Activated CD8-positive, alpha-beta memory T cell treated with anti-CD3 and anti-CD28 coated beads, Interleukin-2, amount 10 ng/mL, durations not matched to agents 7 days and 5 days (primary cell): ENCODE measurements around the gene SLC39A5. TPM values are rescaled to one million over a fixed set of nuclear protein-coding genes. Genes with fewer than 3 reads are reported as not detected.
"Not testable (repeated sequence)": the region's sequence is repeated elsewhere in the genome, so short reads cannot be mapped to it uniquely, and the experiment has no call there.

Experiments
- ATAC-seq: fragments of 150-1000 bp; cut with Tn5 transposase; one replicate; pipeline ENCODE4 v1.10.0; 2021; ENCODE audit warnings: moderate library complexity
- CTCF ChIA-PET: fragments of 350-600 bp; sonication (Branson Sonifier 250); formaldehyde crosslinking; loops from one replicate; lab custom pipeline; 2021; ENCODE audit warnings: antibody characterized with exemption; lab: Charles Lee
- DNase-seq: peaks from one replicate; pipeline ENCODE4 v3.0.0-alpha.2; 2020
- H3K27ac Mint-ChIP-seq: one replicate; pipeline ENCODE4 v1.8.0; 2021; ENCODE audit warnings: mild to moderate bottlenecking, mixed read lengths
- H3K27me3 Mint-ChIP-seq: one replicate; pipeline ENCODE4 v1.8.0; 2021; ENCODE audit warnings: mixed read lengths
- H3K36me3 Mint-ChIP-seq: one replicate; pipeline ENCODE4 v1.8.0; 2021; ENCODE audit warnings: mild to moderate bottlenecking, mixed read lengths
- H3K4me1 Mint-ChIP-seq: one replicate; pipeline ENCODE4 v1.8.0; 2021; ENCODE audit warnings: mixed read lengths
- H3K4me3 Mint-ChIP-seq: one replicate; pipeline ENCODE4 v1.8.0; 2021; ENCODE audit warnings: mild to moderate bottlenecking, moderate library complexity, mixed read lengths
- H3K9me3 Mint-ChIP-seq: one replicate; pipeline ENCODE4 v1.8.0; 2022; ENCODE audit warnings: low read depth, mixed read lengths
- total RNA-seq, 2 experiments: library from RNA; stranded (reverse); gene quantifications; one replicate each; pipeline ENCODE4 v1.2.3, GENCODE V29; 2021

The SLC39A5 gene
- total RNA-seq, 2 experiments from 2014 or later = 0.87 to 0.96 TPM

DNA sequence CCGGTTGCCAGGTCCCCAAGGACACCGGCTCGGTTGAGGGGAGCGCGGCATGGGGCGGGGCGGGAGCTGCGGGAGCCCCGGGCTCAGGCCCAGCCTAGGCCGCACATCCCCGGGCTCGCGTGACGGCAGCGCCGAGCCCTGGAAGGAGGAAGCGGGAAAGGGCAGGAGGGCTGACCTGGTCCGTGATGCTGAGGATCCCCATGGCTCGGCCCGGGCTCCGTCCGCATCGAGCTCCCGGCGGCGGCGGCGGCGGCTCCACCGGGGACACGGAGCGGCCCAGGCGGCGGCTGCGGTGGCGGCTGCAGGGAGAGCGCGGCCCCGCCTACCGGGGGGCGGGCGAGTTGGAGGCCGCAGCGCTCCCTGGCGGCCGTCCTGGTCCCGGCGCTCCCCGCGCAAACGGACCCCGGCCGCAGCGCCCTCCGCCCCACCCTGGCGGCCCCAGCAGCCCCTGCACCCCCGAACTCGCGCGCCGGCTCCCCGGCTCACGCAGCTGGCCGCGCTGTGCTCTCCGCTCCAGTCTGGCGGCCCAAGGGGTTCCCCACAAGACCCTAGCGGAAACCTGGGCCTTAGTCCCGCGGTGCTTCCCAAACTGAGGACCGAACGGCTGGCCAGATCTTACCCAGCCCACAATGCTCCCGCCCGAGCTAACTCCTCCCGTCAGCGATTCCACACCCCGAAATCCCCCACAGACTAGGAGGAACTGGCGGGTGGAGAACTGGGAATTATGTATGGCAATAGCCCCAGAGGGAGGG lies 28.4 kb downstream of the SLC39A5 start, which contains the start of gene ANKRD52:
Gene ANKRD52, minus strand, starts transcription at position 317 of the 752 bp plus-strand sequence. Its CDS starts 115 bp downstream, at position 202.
- H3K4me1 Mint-ChIP-seq = peaks cover 23% of the 10 kb centered on the region
- peak; percentile 81 for DNase-seq
- H3K4me3 Mint-ChIP-seq = peak within 1 kb of the TSS; percentile 90
- no peaks in the 10 kb centered on the region for H3K9me3 Mint-ChIP-seq
- peak within 1 kb of the TSS; percentile 88 for H3K27ac Mint-ChIP-seq
- peaks cover 3% of the 10 kb centered on the region for H3K27me3 Mint-ChIP-seq
- peaks cover 11% of the 10 kb centered on the region for H3K36me3 Mint-ChIP-seq
- CTCF ChIA-PET = interaction anchor here (0.6 to 5.1 kb wide), 24 partner anchors 10 to 519 kb away, joined by 3 to 48 read pairs (median 4); partner anchors contain the start of genes COQ10A, IL23A, RNF41 and SMARCC2
- ATAC-seq = peak; percentile 95

DNA sequence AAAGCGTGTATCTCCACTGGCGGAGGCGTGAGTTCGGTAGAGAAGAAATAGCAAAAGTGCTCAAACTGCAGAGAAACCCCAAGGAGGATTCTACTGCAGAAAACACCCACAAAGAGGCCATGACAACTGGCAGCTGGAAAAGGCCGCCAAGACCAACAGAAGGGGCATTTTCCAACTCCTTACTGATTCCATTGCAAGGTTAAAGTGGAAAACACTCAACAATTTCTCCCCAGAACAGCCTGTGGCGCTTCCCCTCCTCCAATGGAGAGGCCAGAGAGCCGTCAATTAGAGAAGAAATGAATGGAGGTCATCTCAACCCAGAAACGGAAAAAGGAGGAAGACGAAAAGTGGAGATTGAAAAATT lies 29.0 kb downstream of the SLC39A5 start:
- Mint-ChIP-seq H3K36me3 (peaks cover 11% of the 10 kb centered on the region), H3K9me3 (no peaks in the 10 kb centered on the region), H3K27ac (peak overlapping the region; percentile 88), H3K4me1 (peaks cover 23% of the 10 kb centered on the region), H3K27me3 (peaks cover 3% of the 10 kb centered on the region), H3K4me3 (peak overlapping the region; percentile 90)
- no peak for DNase-seq
- CTCF ChIA-PET = interaction anchor here (0.5 to 5.1 kb wide), 20 partner anchors 10 to 520 kb away, joined by 3 to 48 read pairs (median 6); partner anchors contain the start of genes COQ10A, IL23A, RNF41 and SMARCC2
- no peak for ATAC-seq

DNA sequence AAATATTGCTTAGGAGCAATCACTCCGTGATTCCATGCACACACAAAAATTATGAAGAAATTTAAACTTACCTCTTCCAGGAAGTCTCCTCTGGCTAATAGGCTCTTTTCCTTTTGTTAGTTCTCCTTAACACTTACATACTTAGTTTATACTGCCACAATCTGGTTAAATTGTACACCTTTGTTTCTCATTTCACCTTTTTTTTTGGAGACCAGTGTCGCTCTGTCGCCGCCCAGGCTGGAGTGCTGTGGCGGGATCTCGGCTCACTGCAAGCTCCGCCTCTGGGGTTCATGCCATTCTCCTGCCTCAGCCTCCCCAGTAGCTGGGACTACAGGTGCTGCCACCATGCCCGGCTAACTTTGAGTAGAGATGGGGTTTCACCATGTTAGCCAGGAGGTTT lies 30.5 kb downstream of the SLC39A5 start:
- ATAC-seq (no peak), DNase-seq (no peak)
- no peak overlapping the region for H3K4me3 Mint-ChIP-seq
- H3K9me3 Mint-ChIP-seq = no peaks in the 10 kb centered on the region
- peaks cover 3% of the 10 kb centered on the region for H3K27me3 Mint-ChIP-seq
- H3K27ac Mint-ChIP-seq = no peak overlapping the region
- CTCF ChIA-PET = no interaction called here
- peaks cover 23% of the 10 kb centered on the region for H3K4me1 Mint-ChIP-seq
- H3K36me3 Mint-ChIP-seq = peaks cover 5% of the 10 kb centered on the region

DNA sequence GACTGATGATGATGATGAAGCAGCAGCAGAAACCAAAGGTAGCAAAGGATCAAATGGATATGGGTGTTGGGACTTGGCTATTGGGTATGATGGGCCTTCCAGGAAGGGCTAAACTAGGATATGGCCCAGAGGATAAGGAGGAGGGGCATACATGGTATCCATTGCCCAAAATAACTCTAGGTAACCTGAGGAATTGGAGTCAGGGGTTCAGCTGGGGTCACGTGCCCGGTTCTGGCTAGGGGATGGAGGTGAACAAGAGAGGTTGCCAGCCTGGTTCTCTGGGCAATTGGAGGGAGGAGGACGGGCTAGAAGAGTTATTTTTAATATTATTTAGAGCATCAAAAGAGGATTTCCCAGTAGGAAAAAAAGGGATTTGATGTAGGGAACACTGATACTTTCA lies 31.1 kb downstream of the SLC39A5 start:
- no peak for ATAC-seq
- peaks cover 3% of the 10 kb centered on the region for H3K36me3 Mint-ChIP-seq
- H3K4me3 Mint-ChIP-seq = no peak overlapping the region
- CTCF ChIA-PET = interaction anchor here (0.6 kb wide), 1 partner anchor 188 kb away, joined by 3 read pairs; no protein-coding TSS in a partner anchor
- peaks cover 3% of the 10 kb centered on the region for H3K27me3 Mint-ChIP-seq
- no peak for DNase-seq
- H3K9me3 Mint-ChIP-seq = no peaks in the 10 kb centered on the region
- peaks cover 26% of the 10 kb centered on the region for H3K4me1 Mint-ChIP-seq
- H3K27ac Mint-ChIP-seq = no peak overlapping the region

DNA sequence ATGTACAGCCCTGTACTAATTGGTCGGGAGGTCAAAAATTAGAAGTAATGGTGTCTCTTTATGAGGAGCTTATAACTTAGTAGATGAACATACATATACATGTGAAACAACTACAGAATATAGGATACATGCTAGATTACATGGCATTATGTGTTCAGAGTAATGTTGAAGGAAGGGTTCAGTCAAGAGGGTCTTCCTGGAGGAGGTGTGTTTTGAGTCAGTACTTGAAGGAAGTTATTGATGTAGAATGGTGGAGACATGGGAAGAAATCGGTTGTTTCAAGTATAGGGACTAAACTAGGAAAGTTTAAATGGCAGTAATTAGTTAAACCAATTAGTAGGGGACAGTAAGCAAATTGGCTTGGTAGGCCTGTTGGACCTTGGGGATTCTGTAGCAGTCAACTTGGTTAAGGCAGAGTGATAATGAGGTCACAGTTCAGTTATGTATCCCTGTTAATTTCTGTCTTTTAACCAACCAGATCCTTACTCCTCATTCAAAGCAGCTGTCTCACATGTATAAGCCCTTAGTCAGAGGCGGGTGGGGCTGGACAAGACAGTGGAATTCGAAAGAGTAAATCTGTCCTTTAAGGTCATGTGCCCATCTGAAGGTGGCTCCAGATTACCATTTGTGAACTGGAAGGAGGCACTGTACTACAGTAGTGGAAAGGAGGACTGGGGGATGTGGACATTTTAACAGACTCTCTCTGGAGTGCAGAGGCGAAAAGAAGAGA lies 31.8 kb downstream of the SLC39A5 start:
- Mint-ChIP-seq H3K27ac (no peak overlapping the region), H3K9me3 (no peaks in the 10 kb centered on the region), H3K36me3 (no peaks in the 10 kb centered on the region), H3K27me3 (peaks cover 3% of the 10 kb centered on the region), H3K4me3 (no peak overlapping the region), H3K4me1 (peaks cover 25% of the 10 kb centered on the region)
- ATAC-seq = no peak
- CTCF ChIA-PET = interaction anchor here (0.6 to 1.8 kb wide), 2 partner anchors 187 to 199 kb away, joined by 3 read pairs; no protein-coding TSS in a partner anchor
- DNase-seq = no peak

DNA sequence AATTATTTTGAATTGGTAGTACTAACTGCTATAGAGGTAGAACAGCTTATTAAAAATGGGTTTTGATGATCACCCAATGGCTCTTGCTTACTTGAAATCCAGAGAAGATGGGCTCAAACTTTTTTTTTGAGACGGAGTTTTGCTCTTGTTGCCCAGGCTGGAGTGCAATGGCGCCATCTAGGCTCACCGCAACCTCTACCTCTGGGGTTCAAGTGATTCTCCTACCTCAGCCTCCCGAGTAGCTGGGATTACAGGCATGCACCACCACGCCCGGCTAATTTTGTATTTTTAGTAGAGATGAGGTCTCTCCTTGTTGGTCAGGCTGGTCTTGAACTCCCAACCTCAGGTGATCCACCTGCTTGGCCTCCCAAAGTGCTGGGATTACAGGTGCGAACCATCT lies 33.1 kb downstream of the SLC39A5 start:
- ATAC-seq, H3K27ac Mint-ChIP-seq, H3K36me3 Mint-ChIP-seq, H3K4me3 Mint-ChIP-seq, H3K27me3 Mint-ChIP-seq, DNase-seq, H3K9me3 Mint-ChIP-seq: not testable (repeated sequence)
- H3K4me1 Mint-ChIP-seq = peaks cover 24% of the 10 kb centered on the region
- CTCF ChIA-PET = interaction anchor here (0.7 to 1.8 kb wide), 3 partner anchors 111 to 201 kb away, joined by 3 read pairs; partner anchors contain the start of gene MYL6B

DNA sequence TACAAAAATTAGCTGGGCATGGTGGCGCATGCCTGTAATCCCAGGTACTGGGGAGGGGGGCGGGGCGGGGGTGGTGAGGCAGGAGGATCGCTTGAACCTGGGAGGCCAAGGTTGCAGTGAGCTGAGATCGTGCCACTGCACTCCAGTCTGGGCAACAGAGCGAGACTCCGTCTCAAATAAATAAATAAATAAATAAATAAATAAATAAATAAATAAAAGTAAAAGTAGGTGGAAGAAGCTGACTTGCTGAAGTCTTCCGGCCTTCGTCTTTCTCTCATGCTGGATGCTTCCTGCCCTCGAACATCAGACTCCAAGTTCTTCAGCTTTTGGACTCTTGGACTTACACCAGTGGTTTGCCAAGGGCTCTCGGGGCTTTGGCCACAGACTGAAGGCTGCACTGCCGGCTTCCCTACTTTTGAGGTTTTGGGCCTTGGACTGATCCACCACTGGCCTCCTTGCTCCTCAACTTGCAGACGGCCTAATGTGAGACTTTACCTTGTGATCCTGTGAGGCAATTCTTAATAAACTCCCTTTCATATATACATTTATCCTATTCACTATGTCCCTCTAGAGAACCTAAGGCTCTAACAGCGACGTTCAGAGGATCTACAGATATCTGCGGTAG lies 36.3 kb downstream of the SLC39A5 start:
- H3K27ac Mint-ChIP-seq = peak overlapping the region; percentile 89
- H3K4me3 Mint-ChIP-seq = peak overlapping the region; percentile 85
- H3K27me3 Mint-ChIP-seq, H3K36me3 Mint-ChIP-seq, H3K9me3 Mint-ChIP-seq, ATAC-seq, DNase-seq: not testable (repeated sequence)
- H3K4me1 Mint-ChIP-seq = peaks cover 19% of the 10 kb centered on the region
- CTCF ChIA-PET = interaction anchor here (0.6 to 6.0 kb wide), 16 partner anchors 9 to 202 kb away, joined by 3 to 45 read pairs (median 6); partner anchors contain the start of genes ANKRD52, RNF41, SMARCC2 and SPRYD4

DNA sequence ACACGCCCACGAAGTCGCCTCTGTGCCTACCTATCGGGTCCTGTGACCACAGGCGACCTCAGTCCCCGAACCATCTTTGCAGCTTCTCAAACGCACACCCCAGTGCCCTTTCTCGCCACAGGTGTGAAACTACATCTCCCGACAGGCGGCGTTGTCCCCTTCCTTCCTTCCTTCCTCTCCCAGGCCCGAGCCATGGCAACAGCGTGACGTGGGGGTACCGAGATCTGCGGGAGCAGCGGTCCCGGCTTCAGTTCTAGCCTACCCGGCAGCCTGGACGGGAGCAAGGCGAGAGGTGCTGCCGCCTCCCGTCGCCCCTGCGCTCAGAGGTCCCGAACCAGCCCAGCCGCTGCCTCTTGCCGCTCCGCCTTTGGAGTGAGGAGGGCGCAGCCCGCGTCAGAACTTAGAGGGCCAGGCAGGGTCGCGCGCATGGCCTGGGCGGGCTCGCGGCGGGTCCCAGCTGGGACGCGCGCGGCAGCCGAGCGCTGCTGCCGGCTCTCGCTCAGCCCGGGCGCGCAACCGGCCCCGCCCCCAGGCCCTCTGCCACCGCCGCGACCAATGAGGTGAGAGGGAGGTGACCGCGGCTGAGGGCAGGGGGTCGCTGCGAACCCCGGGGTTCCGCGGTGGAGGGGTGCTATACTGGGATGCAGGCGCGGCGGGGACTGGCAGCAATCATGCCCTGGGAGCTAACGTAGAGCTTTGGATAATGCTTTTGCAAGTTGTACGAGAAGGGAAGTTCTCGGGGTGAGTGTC lies 37.0 kb downstream of the SLC39A5 start, which contains the start of gene COQ10A:
Gene COQ10A, plus strand, starts transcription at position 250 of the 750 bp plus-strand sequence. Its CDS starts 177 bp downstream, at position 427.
- peaks cover 19% of the 10 kb centered on the region for H3K4me1 Mint-ChIP-seq
- H3K4me3 Mint-ChIP-seq = peak within 1 kb of the TSS; percentile 85
- ATAC-seq = peak; percentile 94
- DNase-seq = peak; percentile 93
- no peaks in the 10 kb centered on the region for H3K9me3 Mint-ChIP-seq
- CTCF ChIA-PET = interaction anchor here (0.5 to 6.0 kb wide), 18 partner anchors 9 to 1871 kb away, joined by 3 to 45 read pairs (median 6); partner anchors contain the start of genes ANKRD52, RNF41, SMARCC2 and SPRYD4
- peaks cover 3% of the 10 kb centered on the region for H3K36me3 Mint-ChIP-seq
- peak within 1 kb of the TSS; percentile 89 for H3K27ac Mint-ChIP-seq
- H3K27me3 Mint-ChIP-seq = no peaks in the 10 kb centered on the region

DNA sequence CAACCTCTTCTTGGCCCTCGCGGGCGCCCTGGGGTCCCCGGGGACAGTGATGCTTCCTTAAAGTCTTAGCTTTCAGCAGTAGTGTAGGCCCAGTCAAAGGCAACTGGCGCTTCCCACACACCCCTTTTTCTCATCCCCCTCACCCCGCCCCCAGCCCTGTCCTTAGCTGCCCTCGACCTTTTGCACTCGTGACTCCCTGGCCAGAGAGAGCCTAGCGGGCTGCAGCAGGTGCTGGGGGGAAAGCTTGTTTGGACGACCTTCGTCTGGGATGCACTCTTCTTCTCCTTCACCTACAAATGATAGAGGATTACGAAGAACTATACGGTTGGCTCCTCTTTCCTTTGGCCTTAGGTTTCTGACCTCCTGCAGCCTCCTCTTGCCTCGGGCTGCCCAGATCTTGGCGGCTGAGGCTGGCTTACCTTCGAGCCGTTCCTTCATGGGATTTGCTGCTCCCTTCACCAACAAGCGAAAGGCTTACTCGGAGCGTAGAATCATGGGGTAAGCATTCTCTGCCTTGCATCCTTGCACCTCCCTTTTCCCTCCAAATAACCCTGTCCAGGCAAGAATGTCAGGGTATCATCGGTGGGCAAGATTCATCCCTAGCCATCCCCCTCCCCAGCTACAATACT lies 37.7 kb downstream of the SLC39A5 start:
- H3K9me3 Mint-ChIP-seq = no peaks in the 10 kb centered on the region
- peak overlapping the region; percentile 85 for H3K4me3 Mint-ChIP-seq
- peaks cover 5% of the 10 kb centered on the region for H3K36me3 Mint-ChIP-seq
- peak overlapping the region; percentile 68 for H3K27ac Mint-ChIP-seq
- no peak for ATAC-seq
- DNase-seq = no peak
- no peaks in the 10 kb centered on the region for H3K27me3 Mint-ChIP-seq
- H3K4me1 Mint-ChIP-seq = peaks cover 19% of the 10 kb centered on the region
- CTCF ChIA-PET = interaction anchor here (1.2 to 6.0 kb wide), 12 partner anchors 10 to 201 kb away, joined by 3 to 45 read pairs (median 10); partner anchors contain the start of genes ANKRD52, RNF41, SMARCC2 and SPRYD4

DNA sequence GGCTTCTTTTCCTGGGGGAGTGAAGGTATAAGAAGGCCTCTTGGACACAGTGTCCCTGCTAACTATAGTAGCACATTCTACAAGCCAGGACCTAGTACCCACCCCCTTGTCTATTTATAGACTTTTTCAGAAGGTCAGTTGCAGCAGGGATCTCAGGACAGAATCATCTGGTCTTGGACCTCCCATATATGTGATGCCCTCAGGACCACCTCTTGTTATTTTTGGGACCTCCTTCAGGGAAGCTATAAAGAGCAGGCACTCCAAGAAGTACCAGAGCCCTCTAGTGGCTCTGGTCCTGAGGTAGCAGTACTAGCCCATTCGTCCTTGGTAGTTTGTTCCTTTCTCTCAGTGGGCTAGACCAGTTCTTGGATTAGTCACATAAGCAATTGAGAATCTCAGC lies 41.2 kb downstream of the SLC39A5 start:
- CTCF ChIA-PET = interaction anchor here (1.0 to 6.0 kb wide), 2 partner anchors 13 to 82 kb away, joined by 4 to 45 read pairs; partner anchors contain the start of genes ANKRD52 and SMARCC2
- Mint-ChIP-seq H3K9me3 (no peaks in the 10 kb centered on the region), H3K4me3 (no peak overlapping the region), H3K4me1 (peaks cover 16% of the 10 kb centered on the region), H3K27ac (no peak overlapping the region), H3K36me3 (peaks cover 26% of the 10 kb centered on the region), H3K27me3 (no peaks in the 10 kb centered on the region)
- no peak for ATAC-seq
- DNase-seq = no peak

DNA sequence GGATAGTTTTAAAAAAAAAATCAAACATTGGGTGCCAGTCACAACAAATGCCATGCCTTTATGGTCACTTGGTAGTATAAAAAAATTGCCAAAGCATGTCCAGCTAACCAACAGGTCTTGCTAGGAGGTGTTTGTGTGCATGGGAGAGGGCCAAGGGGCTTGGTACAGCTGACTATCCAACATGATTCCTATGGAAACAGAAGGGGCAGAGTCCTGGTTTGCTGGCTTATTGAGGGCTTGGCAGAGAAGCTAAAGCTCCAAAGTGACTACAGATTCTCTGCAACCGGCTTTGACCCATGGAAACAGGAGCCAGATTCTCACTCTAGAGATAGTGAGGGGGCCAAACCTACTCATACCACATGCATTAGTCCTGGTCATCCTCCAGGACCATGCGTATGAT lies 42.6 kb downstream of the SLC39A5 start:
- not testable (repeated sequence) for H3K4me3 Mint-ChIP-seq
- CTCF ChIA-PET = interaction anchor here (1.0 kb wide), 1 partner anchor 44 kb away, joined by 3 read pairs; no protein-coding TSS in a partner anchor
- peaks cover 30% of the 10 kb centered on the region for H3K36me3 Mint-ChIP-seq

More for the DNA sequence above, 42.6 kb downstream of the SLC39A5 start:
- DNase-seq, H3K9me3 Mint-ChIP-seq, H3K27ac Mint-ChIP-seq, ATAC-seq, H3K27me3 Mint-ChIP-seq, H3K4me1 Mint-ChIP-seq: not testable (repeated sequence)
